Neural progenitor cell (in vitro differentiated cells): ENCODE data around the gene PSMC3. TPM values are rescaled to one million over a fixed set of nuclear protein-coding genes. Genes with fewer than 3 reads are reported as not detected.
A peak's percentile ranks its signal among the peaks of the same experiment; 100 is the strongest.

Experiments used
- DNase-seq: peaks from one replicate; pipeline ENCODE4 v3.0.0-alpha.2; 2016; ENCODE audit warnings: low spot score
- H2AFZ ChIP-seq: fragments of 200-600 bp; sonication (generic); replicated peaks from 2 replicates; pipeline ENCODE4 v1.6.1; 2016; ENCODE audit warnings: antibody characterized with exemption
- H3F3A ChIP-seq: fragments of 200-600 bp; sonication (generic); 2 replicates; pipeline ENCODE4 v1.6.1; 2016; ENCODE audit warnings: antibody characterized with exemption, low read depth
- H3K27ac ChIP-seq: fragments of 200-600 bp; sonication (generic); 2 replicates; pipeline ENCODE4 v1.5.1; 2016; ENCODE audit warnings: mild to moderate bottlenecking
- H3K27me3 ChIP-seq: fragments of 200-600 bp; sonication (generic); 2 replicates; pipeline ENCODE4 v1.6.1; 2016; ENCODE audit warnings: mild to moderate bottlenecking, moderate library complexity
- H3K36me3 ChIP-seq: fragments of 200-600 bp; sonication (generic); 2 replicates; pipeline ENCODE4 v1.5.1; 2016
- H3K4me1 ChIP-seq: fragments of 200-600 bp; sonication (generic); 2 replicates; pipeline ENCODE4 v1.6.1; 2016; ENCODE audit warnings: mixed run types
- H3K4me2 ChIP-seq: fragments of 200-600 bp; sonication (generic); 2 replicates; pipeline ENCODE4 v1.6.1; 2016
- H3K4me3 ChIP-seq: fragments of 200-600 bp; sonication (generic); 2 replicates; pipeline ENCODE4 v1.5.1; 2016
- H3K79me2 ChIP-seq: fragments of 200-600 bp; sonication (generic); 2 replicates; pipeline ENCODE4 v1.6.1; 2016; ENCODE audit warnings: low read depth
- H3K9ac ChIP-seq: fragments of 200-600 bp; sonication (generic); 2 replicates; pipeline ENCODE4 v1.6.1; 2016
- H3K9me3 ChIP-seq: fragments of 200-600 bp; sonication (generic); 2 replicates; pipeline ENCODE4 v1.5.1; 2016; ENCODE audit warnings: low read depth
- H4K20me1 ChIP-seq: fragments of 200-600 bp; sonication (generic); 2 replicates; pipeline ENCODE4 v1.6.1; 2016; ENCODE audit warnings: low read depth
- H3K27ac Mint-ChIP-seq: 3 replicates; pipeline ENCODE4 v1.8.0; 2021; ENCODE audit warnings: mixed read lengths
- H3K27me3 Mint-ChIP-seq: 2 replicates; pipeline ENCODE4 v1.8.0; 2022; ENCODE audit warnings: low read depth, mild to moderate bottlenecking, inconsistent platforms, moderate library complexity, mixed read lengths; ENCODE audit not compliant: insufficient read depth
- H3K36me3 Mint-ChIP-seq: 3 replicates; pipeline ENCODE4 v1.8.0; 2021; ENCODE audit warnings: mixed read lengths
- H3K4me1 Mint-ChIP-seq: 3 replicates; pipeline ENCODE4 v1.8.0; 2021; ENCODE audit warnings: mixed read lengths
- H3K4me3 Mint-ChIP-seq: 3 replicates; pipeline ENCODE4 v1.8.0; 2021; ENCODE audit warnings: mild to moderate bottlenecking, moderate library complexity, mixed read lengths
- H3K9me3 Mint-ChIP-seq: 3 replicates; pipeline ENCODE4 v1.8.0; 2020; ENCODE audit warnings: mixed read lengths
- EZH2 ChIP-seq: fragments of 200-600 bp; sonication (generic); IDR thresholded peaks from 2 replicates; pipeline ENCODE4 v1.6.1; 2017; ENCODE audit warnings: antibody characterized with exemption, mild to moderate bottlenecking, moderate library complexity
- EZH2phosphoT487 ChIP-seq: fragments of 200-600 bp; sonication (generic); IDR thresholded peaks from 2 replicates; pipeline ENCODE4 v1.6.1; 2017; ENCODE audit warnings: antibody characterized with exemption
- total RNA-seq: library from RNA; depleted of rRNA; stranded (reverse); fragments of >200 nt; gene quantifications from 2 replicates; pipeline ENCODE4 v1.2.3, GENCODE V29; 2015; ENCODE audit warnings: low replicate concordance
- TF ChIP-seq, protein P1 (sequence below): fragments of 200-600 bp; sonication (generic); IDR thresholded peaks from 2 replicates; pipeline ENCODE4 v1.5.1; 2017; ENCODE audit warnings: antibody characterized with exemption, mild to moderate bottlenecking

The PSMC3 gene
- total RNA-seq, 1 donor from 2014 or later: 175 TPM

DNA sequence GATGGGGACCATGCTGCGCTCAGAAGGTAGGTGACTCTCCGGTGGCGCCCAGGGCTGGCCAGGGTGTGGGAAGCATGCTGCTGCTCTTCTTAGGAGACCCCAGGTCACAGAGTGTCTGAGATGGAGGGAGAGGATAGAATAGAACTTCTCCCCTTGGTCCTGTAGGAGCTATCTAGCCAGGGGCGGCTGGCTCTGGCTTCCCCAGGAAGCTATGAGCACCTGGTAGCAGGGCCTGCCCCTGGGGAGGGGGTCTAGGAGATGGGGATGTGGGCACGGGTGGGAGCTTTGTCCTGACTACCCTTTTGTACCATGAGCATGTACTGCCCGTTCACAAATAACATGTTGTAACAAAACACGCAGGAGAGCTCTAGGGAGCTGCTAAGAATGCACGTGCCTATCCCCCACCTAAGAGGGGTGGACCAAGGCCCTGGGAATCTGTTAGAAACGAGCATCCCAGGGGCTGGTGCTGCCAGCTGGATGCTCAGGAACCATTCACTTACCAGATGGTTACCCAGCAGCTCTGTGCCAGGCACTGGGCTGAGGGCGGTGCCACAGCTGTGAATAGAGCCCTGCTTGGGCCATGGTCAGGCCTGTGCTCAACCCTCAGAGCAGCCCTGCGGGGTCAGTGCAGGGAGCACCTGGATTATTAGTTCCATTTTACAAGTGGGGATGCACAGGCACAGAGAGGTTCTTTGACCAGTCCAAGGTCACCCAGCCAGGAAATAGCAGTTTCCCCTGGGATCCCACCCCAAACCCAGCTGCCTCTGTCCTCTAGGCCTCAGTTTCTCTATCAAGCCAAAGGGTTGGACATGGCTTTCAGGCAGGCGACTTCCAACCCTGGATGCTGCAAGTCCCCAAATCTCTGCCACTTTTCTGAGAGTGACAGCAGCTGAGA lies 15.6 kb downstream of the PSMC3 start:
- H3K79me2 ChIP-seq: no peaks in the 10 kb centered on the region
- Mint-ChIP-seq H3K9me3 (no peaks in the 10 kb centered on the region), H3K36me3 (peaks cover 7% of the 10 kb centered on the region), H3K4me3 (peak overlapping the region; percentile 69), H3K27me3 (peaks cover 2% of the 10 kb centered on the region), H3K27ac (no peak overlapping the region), H3K4me1 (peaks cover 25% of the 10 kb centered on the region)
- H3K4me1 ChIP-seq: no peaks in the 10 kb centered on the region
- peaks cover 16% of the 10 kb centered on the region for H3F3A ChIP-seq
- peak; percentile 1 for DNase-seq
- H3K4me3 ChIP-seq: no peak overlapping the region
- peaks cover 2% of the 10 kb centered on the region for H4K20me1 ChIP-seq
- H3K36me3 ChIP-seq: no peaks in the 10 kb centered on the region
- TF ChIP-seq EZH2 (no peak), EZH2phosphoT487 (no peak)
- TF ChIP-seq, protein P1, sequence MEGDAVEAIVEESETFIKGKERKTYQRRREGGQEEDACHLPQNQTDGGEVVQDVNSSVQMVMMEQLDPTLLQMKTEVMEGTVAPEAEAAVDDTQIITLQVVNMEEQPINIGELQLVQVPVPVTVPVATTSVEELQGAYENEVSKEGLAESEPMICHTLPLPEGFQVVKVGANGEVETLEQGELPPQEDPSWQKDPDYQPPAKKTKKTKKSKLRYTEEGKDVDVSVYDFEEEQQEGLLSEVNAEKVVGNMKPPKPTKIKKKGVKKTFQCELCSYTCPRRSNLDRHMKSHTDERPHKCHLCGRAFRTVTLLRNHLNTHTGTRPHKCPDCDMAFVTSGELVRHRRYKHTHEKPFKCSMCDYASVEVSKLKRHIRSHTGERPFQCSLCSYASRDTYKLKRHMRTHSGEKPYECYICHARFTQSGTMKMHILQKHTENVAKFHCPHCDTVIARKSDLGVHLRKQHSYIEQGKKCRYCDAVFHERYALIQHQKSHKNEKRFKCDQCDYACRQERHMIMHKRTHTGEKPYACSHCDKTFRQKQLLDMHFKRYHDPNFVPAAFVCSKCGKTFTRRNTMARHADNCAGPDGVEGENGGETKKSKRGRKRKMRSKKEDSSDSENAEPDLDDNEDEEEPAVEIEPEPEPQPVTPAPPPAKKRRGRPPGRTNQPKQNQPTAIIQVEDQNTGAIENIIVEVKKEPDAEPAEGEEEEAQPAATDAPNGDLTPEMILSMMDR: no peak
- no peak overlapping the region for H3K27ac ChIP-seq
- H3K9me3 ChIP-seq: no peaks in the 10 kb centered on the region
- no peak overlapping the region for H2AFZ ChIP-seq
- no peak overlapping the region for H3K9ac ChIP-seq
- H3K4me2 ChIP-seq: no peak overlapping the region
- no peaks in the 10 kb centered on the region for H3K27me3 ChIP-seq

DNA sequence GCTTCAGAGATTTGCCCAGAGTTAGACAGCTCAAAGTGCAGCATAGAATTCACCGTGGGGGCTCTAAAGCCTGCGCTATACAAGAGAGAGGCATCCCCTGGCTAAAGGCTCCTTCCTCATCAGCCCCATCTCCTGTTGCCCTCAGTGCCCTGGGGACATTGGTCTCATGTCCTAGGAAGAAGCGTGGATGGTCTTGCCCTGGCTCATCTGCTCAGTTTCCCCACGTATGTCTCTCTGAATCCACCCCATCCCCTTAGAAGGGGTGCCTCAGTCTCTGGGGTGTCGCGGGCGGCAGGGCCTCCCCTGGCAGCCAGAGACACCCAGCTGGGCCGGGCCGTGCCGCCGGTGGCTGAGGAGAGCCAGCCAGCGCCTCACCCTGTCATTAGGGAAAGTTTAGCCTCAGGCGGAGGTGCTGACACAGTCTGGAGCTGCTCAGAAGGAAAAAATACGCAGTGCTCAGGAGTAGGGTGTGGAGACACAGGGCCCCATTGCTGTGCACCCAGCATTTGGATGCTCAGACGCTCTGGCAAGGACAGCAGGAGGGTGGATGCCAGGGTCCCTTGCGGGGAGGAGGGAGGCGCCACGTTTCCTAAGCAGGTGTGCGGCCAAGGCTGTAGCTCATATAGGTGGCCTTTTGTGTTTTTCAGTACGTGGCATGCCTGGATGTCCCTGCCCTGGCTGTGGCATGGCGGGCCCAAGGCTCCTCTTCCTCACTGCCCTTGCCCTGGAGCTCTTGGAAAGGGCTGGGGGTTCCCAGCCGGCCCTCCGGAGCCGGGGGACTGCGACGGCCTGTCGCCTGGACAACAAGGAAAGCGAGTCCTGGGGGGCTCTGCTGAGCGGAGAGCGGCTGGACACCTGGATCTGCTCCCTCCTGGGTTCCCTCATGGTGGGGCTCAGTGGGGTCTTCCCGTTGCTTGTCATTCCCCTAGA lies 16.5 kb downstream of the PSMC3 start:
- Mint-ChIP-seq H3K27me3 (peaks cover 2% of the 10 kb centered on the region), H3K9me3 (no peaks in the 10 kb centered on the region), H3K4me3 (peak overlapping the region; percentile 93), H3K27ac (no peak overlapping the region), H3K4me1 (peaks cover 25% of the 10 kb centered on the region), H3K36me3 (peaks cover 7% of the 10 kb centered on the region)
- no peak overlapping the region for H3K27ac ChIP-seq
- no peaks in the 10 kb centered on the region for H3K79me2 ChIP-seq
- no peaks in the 10 kb centered on the region for H3K9me3 ChIP-seq
- H3K36me3 ChIP-seq: no peaks in the 10 kb centered on the region
- peak overlapping the region; percentile 90 for H3K4me3 ChIP-seq
- no peak overlapping the region for H3K9ac ChIP-seq
- no peak overlapping the region for H2AFZ ChIP-seq
- peak; percentile 1 for DNase-seq
- H3K4me2 ChIP-seq: peak overlapping the region; percentile 97
- H3K27me3 ChIP-seq: no peaks in the 10 kb centered on the region
- H3F3A ChIP-seq: peaks cover 16% of the 10 kb centered on the region
- TF ChIP-seq EZH2: no peak
- TF ChIP-seq, protein P1: no peak
- no peak for TF ChIP-seq EZH2phosphoT487
- H3K4me1 ChIP-seq: no peaks in the 10 kb centered on the region
- H4K20me1 ChIP-seq: peaks cover 2% of the 10 kb centered on the region

DNA sequence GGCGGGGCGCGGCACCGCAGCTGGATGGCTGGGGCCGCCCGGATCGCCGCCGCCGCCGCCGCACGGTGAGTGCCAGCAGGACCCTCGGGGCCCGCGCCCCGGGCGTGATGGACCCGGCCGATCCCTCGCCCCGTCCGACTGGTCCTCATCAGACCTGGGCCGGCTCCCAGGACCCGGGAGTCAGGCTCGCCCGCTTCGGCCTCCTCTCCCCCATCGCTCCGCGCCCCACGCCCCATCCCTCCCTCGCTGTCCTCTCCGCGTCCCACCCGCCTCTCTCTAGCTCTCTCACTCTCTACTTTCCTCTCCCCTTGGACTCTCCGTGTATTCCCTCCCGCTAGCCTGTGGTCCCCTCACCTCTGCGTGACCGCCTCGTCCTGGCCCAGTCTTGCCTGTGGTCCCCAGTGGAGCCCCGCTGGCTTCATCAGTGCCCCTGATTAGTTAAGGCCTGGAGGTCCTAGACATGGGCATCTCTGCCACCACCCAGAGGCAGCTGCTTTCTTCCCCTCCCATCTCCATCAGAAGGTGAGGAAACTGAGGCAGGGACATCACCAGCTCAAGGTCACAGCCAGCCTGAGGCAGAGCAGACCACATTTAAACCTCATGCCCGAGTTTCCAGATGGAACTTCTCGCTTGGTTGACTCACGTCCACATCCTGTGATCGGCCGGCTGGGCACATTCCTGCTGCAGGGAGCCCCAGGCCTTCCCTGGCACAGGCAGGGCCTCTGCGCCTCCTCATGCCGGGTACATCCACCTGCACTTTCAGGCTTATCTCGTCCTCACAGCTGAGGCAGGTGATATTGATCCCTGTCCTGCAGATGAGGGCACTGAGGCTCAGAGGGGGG lies 17.4 kb downstream of the PSMC3 start:
- H3K36me3 ChIP-seq: no peaks in the 10 kb centered on the region
- DNase-seq: peak; percentile 37
- H3K27me3 Mint-ChIP-seq: peaks cover 7% of the 10 kb centered on the region
- no peaks in the 10 kb centered on the region for H3K4me1 ChIP-seq
- peaks cover 2% of the 10 kb centered on the region for H4K20me1 ChIP-seq
- no peak for TF ChIP-seq EZH2phosphoT487
- TF ChIP-seq, protein P1: no peak
- peak overlapping the region; percentile 90 for H3K4me3 ChIP-seq
- peaks cover 22% of the 10 kb centered on the region for H3K4me1 Mint-ChIP-seq
- no peaks in the 10 kb centered on the region for H3K9me3 Mint-ChIP-seq
- H3K9ac ChIP-seq: peak overlapping the region; percentile 80
- H3K36me3 Mint-ChIP-seq: peaks cover 2% of the 10 kb centered on the region
- H3K79me2 ChIP-seq: no peaks in the 10 kb centered on the region
- peak overlapping the region; percentile 89 for H2AFZ ChIP-seq
- H3K27me3 ChIP-seq: no peaks in the 10 kb centered on the region
- H3K9me3 ChIP-seq: no peaks in the 10 kb centered on the region
- H3K4me3 Mint-ChIP-seq: peak overlapping the region; percentile 93
- no peak overlapping the region for H3K27ac Mint-ChIP-seq
- peak overlapping the region; percentile 97 for H3K4me2 ChIP-seq
- peaks cover 17% of the 10 kb centered on the region for H3F3A ChIP-seq
- no peak overlapping the region for H3K27ac ChIP-seq
